K562 (cell line): Measurements from ENCODE around the gene TMEM242. TPM values are rescaled to one million over a fixed set of nuclear protein-coding genes. Genes with fewer than 3 reads are reported as not detected.

ENCODE experiments used
- ARNT ChIP-seq, 2 experiments: fragments of 450-650 bp; IDR thresholded peaks; 2 replicates each; pipeline ENCODE4 v1.6.1; 2016; ENCODE audit warnings: mild to moderate bottlenecking in 1 of 2
- CCAR2 ChIP-seq: fragments of 200-400 bp; formaldehyde crosslinking; IDR thresholded peaks from 2 replicates; pipeline ENCODE4 v1.6.1; 2017; ENCODE audit warnings: mild to moderate bottlenecking, low read depth, low read length
- ETS2 ChIP-seq: IDR thresholded peaks from 2 replicates; pipeline ENCODE4 v1.6.1; 2016; ENCODE audit warnings: borderline replicate concordance, missing genetic modification characterization, mild to moderate bottlenecking, moderate library complexity, missing compliant biosample characterization; ENCODE audit not compliant: poor library complexity, severe bottlenecking
- ETV1 ChIP-seq: fragments of 450-650 bp; conservative IDR thresholded peaks from 2 replicates; pipeline ENCODE4 v1.6.1; 2016; ENCODE audit warnings: missing genetic modification characterization, control low read depth, low read depth, missing compliant biosample characterization
- EZH2 ChIP-seq: IDR thresholded peaks from 2 replicates; pipeline ENCODE4 v1.6.1; 2012; ENCODE audit warnings: low read depth, mild to moderate bottlenecking, inconsistent platforms, low read length, borderline replicate concordance
- GTF2E2 ChIP-seq: fragments of 200-800 bp; sonication (Bioruptor generic); IDR thresholded peaks from 2 replicates; pipeline ENCODE4 v1.6.1; 2016; ENCODE audit warnings: missing genetic modification characterization, missing compliant biosample characterization
- HDAC8 ChIP-seq: fragments of 450-650 bp; IDR thresholded peaks from 2 replicates; pipeline ENCODE4 v1.6.1; 2016; ENCODE audit warnings: mild to moderate bottlenecking, missing genetic modification characterization, moderate library complexity, missing compliant biosample characterization
- HIVEP1 ChIP-seq: fragments of 250-450 bp; sonication (Bioruptor Pico); IDR thresholded peaks from 2 replicates; pipeline ENCODE4 v1.4.0; 2020; ENCODE audit warnings: mild to moderate bottlenecking
- HMG20B ChIP-seq: fragments of 250-450 bp; sonication (Bioruptor Pico); IDR thresholded peaks from 2 replicates; pipeline ENCODE4 v1.5.0; 2021; ENCODE audit warnings: mild to moderate bottlenecking
- KDM4B ChIP-seq, 2 experiments: fragments of 450-650 bp in 1 of 2; sonication (generic) in 1 of 2; IDR thresholded peaks; 2 replicates each; pipeline ENCODE4 v1.6.1; 2016 to 2017; ENCODE audit warnings: borderline replicate concordance in 2 of 2, antibody characterized with exemption in 1 of 2, low read depth in 1 of 2, mild to moderate bottlenecking in 1 of 2
- MTA3 ChIP-seq: fragments of 450-650 bp; formaldehyde crosslinking; IDR thresholded peaks from 2 replicates; pipeline ENCODE4 v1.6.1; 2017; ENCODE audit warnings: mild to moderate bottlenecking, borderline replicate concordance
- NFYB ChIP-seq: IDR thresholded peaks from 2 replicates; pipeline ENCODE4 v1.6.1; 2011; ENCODE audit warnings: mild to moderate bottlenecking, moderate library complexity; ENCODE audit not compliant: insufficient read length; ENCODE audit errors: extremely low read depth
- RBM22 ChIP-seq: fragments of 200-400 bp; formaldehyde crosslinking; IDR thresholded peaks from 2 replicates; pipeline ENCODE4 v1.6.1; 2018; ENCODE audit warnings: low read length, low read depth; ENCODE audit not compliant: poor library complexity, severe bottlenecking
- SMAD1 ChIP-seq: fragments of 150-350 bp; IDR thresholded peaks from 2 replicates; pipeline ENCODE4 v1.6.1; 2014; ENCODE audit warnings: low read length, low read depth; ENCODE audit not compliant: partially characterized antibody
- STAG1 ChIP-seq: sonication (generic); formaldehyde crosslinking; IDR thresholded peaks from 2 replicates; pipeline ENCODE4 v1.5.0; 2020; ENCODE audit warnings: missing genetic modification reagents, borderline replicate concordance
- THAP7 ChIP-seq: fragments of 250-450 bp; sonication (Bioruptor Pico); IDR thresholded peaks from 2 replicates; pipeline ENCODE4 v1.5.0; 2021
- THRAP3 ChIP-seq: fragments of 450-650 bp; IDR thresholded peaks from 2 replicates; pipeline ENCODE4 v1.6.1; 2016; ENCODE audit warnings: mild to moderate bottlenecking, inconsistent platforms, borderline replicate concordance
- WHSC1 ChIP-seq: IDR thresholded peaks from one replicate; pipeline ENCODE4 v1.6.1; 2012; ENCODE audit warnings: low read length, control low read depth, inconsistent platforms
- XRCC5 ChIP-seq: fragments of 200-400 bp; formaldehyde crosslinking; IDR thresholded peaks from 2 replicates; pipeline ENCODE4 v1.6.1; 2017; ENCODE audit warnings: low read depth, mild to moderate bottlenecking, low read length
- ZBTB49 ChIP-seq: sonication (generic); formaldehyde crosslinking; IDR thresholded peaks from 2 replicates; pipeline ENCODE4 v1.8.0; 2022; ENCODE audit warnings: missing genetic modification reagents, mild to moderate bottlenecking, borderline replicate concordance
- ZNF140 ChIP-seq: fragments of 250-450 bp; sonication (Bioruptor Pico); IDR thresholded peaks from 2 replicates; pipeline ENCODE4 v1.8.0; 2021; ENCODE audit warnings: moderate library complexity, mild to moderate bottlenecking, inconsistent platforms
- ZNF146 ChIP-seq: IDR thresholded peaks from one replicate; pipeline ENCODE4 v1.6.1; 2018; ENCODE audit warnings: missing compliant biosample characterization; ENCODE audit not compliant: unreplicated experiment
- ZNF408 ChIP-seq: fragments of 250-450 bp; sonication (Bioruptor Pico); IDR thresholded peaks from 2 replicates; pipeline ENCODE4 v1.4.0; 2020; ENCODE audit warnings: low read depth, mild to moderate bottlenecking, moderate library complexity
- ZNF77 ChIP-seq: fragments of 250-450 bp; sonication (Bioruptor Pico); IDR thresholded peaks from 2 replicates; pipeline ENCODE4 v1.5.0; 2020
- polyA plus RNA-seq, 8 experiments: library from polyadenylated mRNA; depleted of rRNA in 4 of 8; stranded (reverse) in 5 of 8; unstranded in 3 of 8; fragments of >200 nt; fragmentation: Nextera tagmentation in 2 of 8; fragmentation: Illumina TruSeq in 1 of 8; extraction: Ambion mirVana in 2 of 8; extraction: Trizol in 1 of 8; gene quantifications; 2 replicates each; pipeline versions ENCODE4 v1.2.1 to v1.2.3, GENCODE V29; 2011 to 2014; ENCODE audit warnings: inconsistent platforms in 1 of 8, missing spikeins in 1 of 8
- total RNA-seq, 7 experiments: library from RNA; depleted of rRNA in 6 of 7; stranded (reverse); fragments of >200 nt in 6 of 7; fragmentation: Illumina TruSeq in 2 of 7; extraction: Trizol in 2 of 7; gene quantifications; 2 replicates each; pipeline versions ENCODE4 v1.2.1 to v1.2.3, GENCODE V29; 2011 to 2021; ENCODE audit warnings: low replicate concordance in 1 of 7
- TF ChIP-seq, protein P1 (sequence below): sonication (generic); formaldehyde crosslinking; IDR thresholded peaks from 2 replicates; pipeline ENCODE4 v1.8.0; 2022; ENCODE audit warnings: mild to moderate bottlenecking, low read depth, missing genetic modification reagents

TMEM242 gene
- total and polyA plus RNA-seq, 9 of the 15 experiments (the other 6 are each of a cell fraction or from before 2014, with no cell fraction given): 9.5 to 35.3 (median 16.5) TPM

DNA sequence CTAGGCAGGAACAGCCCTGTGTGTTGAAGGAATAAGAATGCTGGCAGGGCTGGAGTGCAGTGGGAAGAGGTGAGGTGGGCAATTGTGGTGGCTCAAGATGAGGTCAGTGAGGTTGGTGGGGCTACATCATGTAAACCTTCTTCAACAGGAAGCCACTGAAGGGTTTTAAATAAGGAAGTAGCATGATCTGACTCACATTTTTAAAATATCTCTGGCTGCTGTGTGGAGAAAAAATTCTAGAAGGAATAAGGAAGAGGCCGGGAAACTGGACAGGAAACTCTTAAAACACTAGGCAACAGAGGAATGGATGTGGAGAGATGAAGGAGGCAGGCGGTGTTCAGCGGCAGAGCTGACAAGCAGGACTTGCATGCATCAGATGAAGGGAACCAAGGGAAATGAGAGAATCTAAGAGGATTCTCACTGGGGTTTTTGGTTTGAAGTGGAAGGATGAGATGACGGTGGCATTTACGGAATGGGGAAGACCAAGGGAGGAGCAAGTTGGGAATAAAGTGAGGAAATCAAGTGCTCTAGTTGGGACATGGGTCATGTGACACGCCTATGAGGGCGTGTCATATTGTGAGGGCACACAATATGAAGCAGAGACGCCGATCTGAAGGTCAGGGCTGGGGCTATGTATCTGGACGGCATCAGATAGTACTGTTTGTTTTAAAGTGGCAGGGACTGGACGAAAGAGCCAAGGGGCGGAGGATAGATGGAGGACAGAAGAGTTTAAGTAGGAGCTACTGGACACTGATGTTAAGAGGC is 18.2 kb downstream of the TMEM242 start (continued):
- TF ChIP-seq THAP7 (CRISPR knock-in tag): no peak
- TF ChIP-seq STAG1 (CRISPR knock-in tag): no peak
- no peak for TF ChIP-seq HIVEP1 (CRISPR knock-in tag)
- no peak for TF ChIP-seq HMG20B
- no peak for TF ChIP-seq RBM22
- no peak for TF ChIP-seq ETS2 (tag)
- no peak for TF ChIP-seq ZBTB49 (CRISPR knock-in tag)
- TF ChIP-seq NFYB: no peak
- TF ChIP-seq ZNF77 (CRISPR knock-in tag): no peak
- TF ChIP-seq ZNF408 (CRISPR knock-in tag): no peak
- TF ChIP-seq ZNF146 (CRISPR knock-in tag): no peak
- TF ChIP-seq, protein P1, sequence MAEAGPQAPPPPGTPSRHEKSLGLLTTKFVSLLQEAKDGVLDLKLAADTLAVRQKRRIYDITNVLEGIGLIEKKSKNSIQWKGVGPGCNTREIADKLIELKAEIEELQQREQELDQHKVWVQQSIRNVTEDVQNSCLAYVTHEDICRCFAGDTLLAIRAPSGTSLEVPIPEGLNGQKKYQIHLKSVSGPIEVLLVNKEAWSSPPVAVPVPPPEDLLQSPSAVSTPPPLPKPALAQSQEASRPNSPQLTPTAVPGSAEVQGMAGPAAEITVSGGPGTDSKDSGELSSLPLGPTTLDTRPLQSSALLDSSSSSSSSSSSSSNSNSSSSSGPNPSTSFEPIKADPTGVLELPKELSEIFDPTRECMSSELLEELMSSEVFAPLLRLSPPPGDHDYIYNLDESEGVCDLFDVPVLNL (CRISPR knock-in tag): peak; percentile 31; the same call in 1 of the 2 replicates
- no peak for TF ChIP-seq KDM4B (IDR thresholded peaks at IDR 0.05; ENCODE audit: borderline replicate concordance in 2 of 2, low read depth in 1 of 2)
- TF ChIP-seq SMAD1: no peak
- TF ChIP-seq EZH2: no peak
- no peak for TF ChIP-seq ETV1
- TF ChIP-seq WHSC1: no peak
- no peak for TF ChIP-seq GTF2E2
- TF ChIP-seq XRCC5: no peak
- no peak for TF ChIP-seq CCAR2
- no peak for TF ChIP-seq MTA3
- no peak for TF ChIP-seq THRAP3
- TF ChIP-seq ARNT (IDR thresholded peaks at IDR 0.05): 0 out of 4 replicates have a peak, but pooled peaks of 1 of the 2 experiments have one; percentile 37
- TF ChIP-seq ZNF140 (CRISPR knock-in tag): no peak
- no peak for TF ChIP-seq HDAC8 (tag)
